SK-N-MC (cell line): ENCODE results near the gene DIPK2A.
A peak's percentile ranks its signal among the peaks of the same experiment; 100 is the strongest.

Source experiments
- DNase-seq: peaks from one replicate; pipeline ENCODE4 v3.0.0-alpha.2; 2011; ENCODE audit warnings: low read depth, low spot score
- H3K27ac ChIP-seq: fragments of 200-600 bp; sonication (generic); 2 replicates; pipeline ENCODE4 v1.5.1; 2016; ENCODE audit warnings: mixed run types
- H3K36me3 ChIP-seq: fragments of 200-600 bp; sonication (generic); 2 replicates; pipeline ENCODE4 v1.6.1; 2017; ENCODE audit warnings: antibody characterized with exemption, low read length, mixed read lengths; ENCODE audit not compliant: insufficient read depth
- H3K4me3 ChIP-seq: fragments of 200-600 bp; sonication (generic); 2 replicates; pipeline ENCODE4 v1.5.1; 2016
- H3K9ac ChIP-seq: fragments of 200-600 bp; sonication (generic); 2 replicates; pipeline ENCODE4 v1.8.0; 2017; ENCODE audit warnings: mixed run types, mixed read lengths; ENCODE audit not compliant: insufficient read length
- H3K9me3 ChIP-seq: fragments of 200-600 bp; sonication (generic); 2 replicates; pipeline ENCODE4 v1.6.1; 2017; ENCODE audit warnings: low read depth, mild to moderate bottlenecking, antibody characterized with exemption, low read length, moderate library complexity, mixed read lengths
- EZH2 ChIP-seq: fragments of 200-600 bp; sonication (generic); IDR thresholded peaks from one replicate; pipeline ENCODE4 v1.6.1; 2017; ENCODE audit warnings: antibody characterized with exemption
- FOXP2 ChIP-seq: optimal IDR thresholded peaks from 2 replicates; pipeline ENCODE3; 2011; ENCODE audit warnings: mild to moderate bottlenecking, moderate library complexity; ENCODE audit not compliant: insufficient read depth; ENCODE audit errors: extremely low read length, control extremely low read depth
- POLR2AphosphoS5 ChIP-seq: IDR thresholded peaks from 2 replicates; pipeline ENCODE4 v1.6.1; 2012; ENCODE audit warnings: mild to moderate bottlenecking, low read depth, low read length, borderline replicate concordance

Gene DIPK2A

GRCh38 chr3:143971359-143972154, at the start of gene DIPK2A:
TSS of gene DIPK2A (plus strand) at chr3:143971823. CDS start at chr3:143972333, 510 bp downstream.
- peak within 1 kb of the TSS; percentile 92 for H3K4me3 ChIP-seq
- TF ChIP-seq POLR2AphosphoS5 (peak; percentile 88), EZH2 (no peak), FOXP2 (peak; percentile 89)

GRCh38 chr3:143924522-143925285, 46.9 kb upstream of the DIPK2A start:
- DNase-seq, result no peak
- TF ChIP-seq EZH2 (no peak), FOXP2 (no peak), POLR2AphosphoS5 (no peak)

More at GRCh38 chr3:143971359-143972154, at the start of gene DIPK2A:
- Histone ChIP-seq H3K9me3 (no peaks in the 10 kb centered on the region), H3K27ac (peak within 1 kb of the TSS; percentile 95), H3K9ac (peak within 1 kb of the TSS; percentile 89), H3K36me3 (no peaks in the 10 kb centered on the region)
- DNase-seq, result peak; percentile 93

GRCh38 chr3:143928056-143928455, 43.6 kb upstream of the DIPK2A start:
- H3K9ac ChIP-seq, result no peak overlapping the region
- H3K4me3 ChIP-seq, result no peak overlapping the region
- DNase-seq, result no peak
- no peaks in the 10 kb centered on the region for H3K36me3 ChIP-seq
- TF ChIP-seq FOXP2 (no peak), POLR2AphosphoS5 (no peak), EZH2 (no peak)
- H3K9me3 ChIP-seq, result no peaks in the 10 kb centered on the region
- H3K27ac ChIP-seq, result no peak overlapping the region

More at GRCh38 chr3:143924522-143925285, 46.9 kb upstream of the DIPK2A start:
- Histone ChIP-seq H3K9ac (no peak overlapping the region), H3K4me3 (no peak overlapping the region), H3K9me3 (no peaks in the 10 kb centered on the region), H3K27ac (no peak overlapping the region), H3K36me3 (no peaks in the 10 kb centered on the region)

- no peak for TF ChIP-seq EZH2
- no peak for TF ChIP-seq FOXP2
- TF ChIP-seq POLR2AphosphoS5, result no peak
- DNase-seq, result no peak
- no peak overlapping the region for H3K9ac ChIP-seq
- no peaks in the 10 kb centered on the region for H3K9me3 ChIP-seq
- H3K27ac ChIP-seq, result no peak overlapping the region
- no peak overlapping the region for H3K4me3 ChIP-seq
- H3K36me3 ChIP-seq, result no peaks in the 10 kb centered on the region
Observed at GRCh38 chr3:143928541-143929255, 42.9 kb upstream of the DIPK2A start.

GRCh38 chr3:143934791-143935190, 36.8 kb upstream of the DIPK2A start:
- Histone ChIP-seq H3K9ac (no peak overlapping the region), H3K4me3 (no peak overlapping the region), H3K36me3 (no peaks in the 10 kb centered on the region), H3K9me3 (no peaks in the 10 kb centered on the region), H3K27ac (no peak overlapping the region)
- no peak for TF ChIP-seq EZH2
- no peak for DNase-seq

- Histone ChIP-seq H3K9me3 (no peaks in the 10 kb centered on the region), H3K9ac (no peak overlapping the region), H3K27ac (no peak overlapping the region), H3K36me3 (no peaks in the 10 kb centered on the region), H3K4me3 (no peak overlapping the region)
- TF ChIP-seq FOXP2, result no peak
- TF ChIP-seq POLR2AphosphoS5, result no peak
- no peak for TF ChIP-seq EZH2
- no peak for DNase-seq
Observed at GRCh38 chr3:143935678-143936077, 35.9 kb upstream of the DIPK2A start.

GRCh38 chr3:143950810-143951209, 20.8 kb upstream of the DIPK2A start:
- Histone ChIP-seq H3K36me3 (no peaks in the 10 kb centered on the region), H3K27ac (no peak overlapping the region), H3K9ac (no peak overlapping the region), H3K9me3 (no peaks in the 10 kb centered on the region), H3K4me3 (no peak overlapping the region)
- DNase-seq, result no peak
- TF ChIP-seq EZH2, result no peak
- no peak for TF ChIP-seq FOXP2
- TF ChIP-seq POLR2AphosphoS5, result no peak

- Histone ChIP-seq H3K27ac (no peak overlapping the region), H3K36me3 (no peaks in the 10 kb centered on the region), H3K4me3 (no peak overlapping the region), H3K9ac (no peak overlapping the region), H3K9me3 (no peaks in the 10 kb centered on the region)
- DNase-seq, result no peak
- TF ChIP-seq POLR2AphosphoS5 (no peak), EZH2 (no peak), FOXP2 (no peak)
Observed at GRCh38 chr3:143951351-143951971, 20.2 kb upstream of the DIPK2A start.
